K562 (cell line): ENCODE results near the gene MRI1. TPM values are rescaled to one million over a fixed set of nuclear protein-coding genes. Genes with fewer than 3 reads are reported as not detected.
A peak's percentile ranks its signal among the peaks of the same experiment; 100 is the strongest.

Experiments
- CREB1 ChIP-seq, 2 experiments: sonication (generic) in 1 of 2; formaldehyde crosslinking in 1 of 2; IDR thresholded peaks; 2 replicates each; pipeline versions ENCODE4 v1.6.1 to v1.8.0; 2012 to 2022; ENCODE audit warnings: inconsistent platforms in 1 of 2, mild to moderate bottlenecking in 1 of 2, missing genetic modification reagents in 1 of 2, moderate library complexity in 1 of 2
- E4F1 ChIP-seq: fragments of 250-450 bp; sonication (Bioruptor Pico); IDR thresholded peaks from 2 replicates; pipeline ENCODE4 v1.5.0; 2021; ENCODE audit warnings: mild to moderate bottlenecking, borderline replicate concordance
- HOXB6 ChIP-seq: fragments of 250-450 bp; sonication (Bioruptor Pico); IDR thresholded peaks from 2 replicates; pipeline ENCODE4 v1.5.1; 2022; ENCODE audit warnings: mild to moderate bottlenecking, borderline replicate concordance
- IRF2 ChIP-seq: sonication (generic); formaldehyde crosslinking; IDR thresholded peaks from 2 replicates; pipeline ENCODE4 v1.8.1; 2022; ENCODE audit warnings: mild to moderate bottlenecking, missing genetic modification reagents
- NFE2 ChIP-seq: IDR thresholded peaks from 2 replicates; pipeline ENCODE4 v1.6.1; 2014; ENCODE audit warnings: antibody characterized with exemption, low read depth
- PCBP2 ChIP-seq: fragments of 200-400 bp; formaldehyde crosslinking; IDR thresholded peaks from 2 replicates; pipeline ENCODE4 v1.6.1; 2018; ENCODE audit warnings: low read length, low read depth, mild to moderate bottlenecking, moderate library complexity; ENCODE audit not compliant: poor library complexity, severe bottlenecking
- POLR2AphosphoS5 ChIP-seq: IDR thresholded peaks from 2 replicates; pipeline ENCODE4 v1.6.1; 2011; ENCODE audit warnings: mild to moderate bottlenecking, low read depth, low read length, moderate library complexity; ENCODE audit not compliant: control insufficient read depth, insufficient read depth
- SMARCB1 ChIP-seq: IDR thresholded peaks from 2 replicates; pipeline ENCODE4 v1.6.1; 2011; ENCODE audit warnings: improper control_type of control experiment, low read depth; ENCODE audit not compliant: insufficient read length
- TEAD2 ChIP-seq: fragments of 450-650 bp; IDR thresholded peaks from 2 replicates; pipeline ENCODE4 v1.6.1; 2016; ENCODE audit warnings: missing genetic modification characterization, control low read depth, missing compliant biosample characterization
- TFAM ChIP-seq: fragments of 250-450 bp; sonication (Bioruptor Pico); conservative IDR thresholded peaks from 2 replicates; pipeline ENCODE4 v1.5.0; 2021; ENCODE audit warnings: mild to moderate bottlenecking, moderate library complexity
- ZBED1 ChIP-seq: IDR thresholded peaks from 2 replicates; pipeline ENCODE4 v1.6.1; 2014
- ZC3H11A ChIP-seq: IDR thresholded peaks from 2 replicates; pipeline ENCODE4 v1.6.1; 2012; ENCODE audit warnings: low read depth, low read length, improper control_type of control experiment
- ZNF24 ChIP-seq: fragments of 450-650 bp; IDR thresholded peaks from 2 replicates; pipeline ENCODE4 v1.6.1; 2016
- ZNF518B ChIP-seq: fragments of 250-450 bp; sonication (Bioruptor Pico); IDR thresholded peaks from 2 replicates; pipeline ENCODE4 v1.5.0; 2021; ENCODE audit warnings: mild to moderate bottlenecking, moderate library complexity
- ZNF766 ChIP-seq: fragments of 200-800 bp; sonication (Bioruptor generic); conservative IDR thresholded peaks from 2 replicates; pipeline ENCODE4 v1.6.1; 2016; ENCODE audit warnings: missing genetic modification characterization, missing compliant biosample characterization
- polyA plus RNA-seq, 8 experiments: library from polyadenylated mRNA; depleted of rRNA in 4 of 8; stranded (reverse) in 5 of 8; unstranded in 3 of 8; fragments of >200 nt; fragmentation: Nextera tagmentation in 2 of 8; fragmentation: Illumina TruSeq in 1 of 8; extraction: Ambion mirVana in 2 of 8; extraction: Trizol in 1 of 8; gene quantifications; 2 replicates each; pipeline versions ENCODE4 v1.2.1 to v1.2.3, GENCODE V29; 2011 to 2014; ENCODE audit warnings: inconsistent platforms in 1 of 8, missing spikeins in 1 of 8
- total RNA-seq, 7 experiments: library from RNA; depleted of rRNA in 6 of 7; stranded (reverse); fragments of >200 nt in 6 of 7; fragmentation: Illumina TruSeq in 2 of 7; extraction: Trizol in 2 of 7; gene quantifications; 2 replicates each; pipeline versions ENCODE4 v1.2.1 to v1.2.3, GENCODE V29; 2011 to 2021; ENCODE audit warnings: low replicate concordance in 1 of 7
- TF ChIP-seq, protein P1 (sequence below): sonication (generic); formaldehyde crosslinking; IDR thresholded peaks from 2 replicates; pipeline ENCODE4 v1.8.0; 2022; ENCODE audit warnings: missing genetic modification reagents, mild to moderate bottlenecking, moderate library complexity, borderline replicate concordance
- TF ChIP-seq, protein P2 (sequence below): IDR thresholded peaks from 3 replicates; pipeline ENCODE4 v1.6.1; 2011; ENCODE audit warnings: borderline replicate concordance, mild to moderate bottlenecking; ENCODE audit not compliant: insufficient read length, insufficient read depth

Gene MRI1
- total and polyA plus RNA-seq, 9 of the 15 experiments (the other 6 are each of a cell fraction or from before 2014, with no cell fraction given), result 5.5 to 57.4 (median 28.2) TPM

- TF ChIP-seq ZNF518B (CRISPR knock-in tag) (no peak), TFAM (CRISPR knock-in tag) (no peak), PCBP2 (no peak), ZNF24 (no peak), ZNF766 (CRISPR knock-in tag) (no peak), ZC3H11A (no peak), E4F1 (no peak), ZBED1 (no peak), IRF2 (no peak), POLR2AphosphoS5 (no peak), SMARCB1 (no peak), NFE2 (no peak), TEAD2 (tag) (no peak), CREB1 (IDR thresholded peaks at IDR 0.05) (peak; percentile 78), CREB1 (CRISPR knock-in tag; IDR thresholded peaks at IDR 0.05) (no peak), HOXB6 (CRISPR knock-in tag) (no peak)
- TF ChIP-seq, protein P1, sequence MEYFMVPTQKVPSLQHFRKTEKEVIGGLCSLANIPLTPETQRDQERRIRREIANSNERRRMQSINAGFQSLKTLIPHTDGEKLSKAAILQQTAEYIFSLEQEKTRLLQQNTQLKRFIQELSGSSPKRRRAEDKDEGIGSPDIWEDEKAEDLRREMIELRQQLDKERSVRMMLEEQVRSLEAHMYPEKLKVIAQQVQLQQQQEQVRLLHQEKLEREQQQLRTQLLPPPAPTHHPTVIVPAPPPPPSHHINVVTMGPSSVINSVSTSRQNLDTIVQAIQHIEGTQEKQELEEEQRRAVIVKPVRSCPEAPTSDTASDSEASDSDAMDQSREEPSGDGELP (CRISPR knock-in tag), result peak; percentile 71
- TF ChIP-seq, protein P2, sequence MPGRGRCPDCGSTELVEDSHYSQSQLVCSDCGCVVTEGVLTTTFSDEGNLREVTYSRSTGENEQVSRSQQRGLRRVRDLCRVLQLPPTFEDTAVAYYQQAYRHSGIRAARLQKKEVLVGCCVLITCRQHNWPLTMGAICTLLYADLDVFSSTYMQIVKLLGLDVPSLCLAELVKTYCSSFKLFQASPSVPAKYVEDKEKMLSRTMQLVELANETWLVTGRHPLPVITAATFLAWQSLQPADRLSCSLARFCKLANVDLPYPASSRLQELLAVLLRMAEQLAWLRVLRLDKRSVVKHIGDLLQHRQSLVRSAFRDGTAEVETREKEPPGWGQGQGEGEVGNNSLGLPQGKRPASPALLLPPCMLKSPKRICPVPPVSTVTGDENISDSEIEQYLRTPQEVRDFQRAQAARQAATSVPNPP, result no peak
Measured at GRCh38 chr19:13748169-13748828, 16.0 kb upstream of the MRI1 start (continued).
